Astrocyte (in vitro differentiated cells and primary cell): ENCODE data around the gene LBX2. TPM values are rescaled to one million over a fixed set of nuclear protein-coding genes. Genes with fewer than 3 reads are reported as not detected.

Experiments used
- DNase-seq: peaks from one replicate; pipeline ENCODE4 v3.0.0-alpha.2; 2010; ENCODE audit warnings: low read depth
- FAIRE-seq: peaks from 2 replicates; lab custom pipeline; 2011; peaks lifted over from hg19 to GRCh38; lab: Jason Lieb, UNC
- H2AFZ ChIP-seq: 2 replicates; pipeline ENCODE4 v1.6.0; 2012; ENCODE audit warnings: low read depth, low read length, inconsistent platforms
- H3K27ac ChIP-seq: 2 replicates; pipeline ENCODE4 v1.5.1; 2011; ENCODE audit warnings: low read depth, low read length, inconsistent platforms
- H3K27me3 ChIP-seq: 2 replicates; pipeline ENCODE4 v1.6.0; 2011; ENCODE audit warnings: low read length, inconsistent platforms; ENCODE audit not compliant: insufficient read depth
- H3K36me3 ChIP-seq: 2 replicates; pipeline ENCODE4 v1.5.1; 2011; ENCODE audit warnings: low read length, inconsistent platforms; ENCODE audit not compliant: insufficient read depth
- H3K4me1 ChIP-seq: 2 replicates; pipeline ENCODE4 v1.5.1; 2011; ENCODE audit warnings: low read length, inconsistent platforms; ENCODE audit not compliant: insufficient read depth
- H3K4me2 ChIP-seq: 2 replicates; pipeline ENCODE4 v1.6.0; 2012; ENCODE audit warnings: low read length, inconsistent platforms
- H3K4me3 ChIP-seq: 2 replicates; pipeline ENCODE4 v1.5.1; 2011; ENCODE audit warnings: low read depth, mild to moderate bottlenecking, low read length, inconsistent platforms; ENCODE audit not compliant: insufficient read depth
- H3K79me2 ChIP-seq: 2 replicates; pipeline ENCODE4 v1.6.0; 2012; ENCODE audit warnings: mild to moderate bottlenecking, low read length, inconsistent platforms; ENCODE audit not compliant: insufficient read depth
- H3K9ac ChIP-seq: 2 replicates; pipeline ENCODE4 v1.6.0; 2012; ENCODE audit warnings: mild to moderate bottlenecking, low read length, inconsistent platforms
- H3K9me3 ChIP-seq: 2 replicates; pipeline ENCODE4 v1.5.1; 2012; ENCODE audit warnings: low read depth, mild to moderate bottlenecking, low read length, inconsistent platforms; ENCODE audit not compliant: insufficient read depth
- H4K20me1 ChIP-seq: 2 replicates; pipeline ENCODE4 v1.6.0; 2012; ENCODE audit warnings: low read length, inconsistent platforms; ENCODE audit not compliant: insufficient read depth
- H3K27ac Mint-ChIP-seq: one replicate; pipeline ENCODE4 v1.8.0; 2021; ENCODE audit warnings: mild to moderate bottlenecking, mixed read lengths; ENCODE audit not compliant: unreplicated experiment
- H3K27me3 Mint-ChIP-seq: one replicate; pipeline ENCODE4 v1.8.0; 2021; ENCODE audit warnings: low read depth, mixed read lengths; ENCODE audit not compliant: unreplicated experiment
- H3K36me3 Mint-ChIP-seq: one replicate; pipeline ENCODE4 v1.8.0; 2021; ENCODE audit warnings: low read depth, mixed read lengths; ENCODE audit not compliant: unreplicated experiment
- H3K4me1 Mint-ChIP-seq: one replicate; pipeline ENCODE4 v1.8.0; 2021; ENCODE audit warnings: low read depth, mixed read lengths; ENCODE audit not compliant: unreplicated experiment
- H3K4me3 Mint-ChIP-seq: one replicate; pipeline ENCODE4 v1.8.0; 2021; ENCODE audit warnings: mild to moderate bottlenecking, moderate library complexity, mixed read lengths; ENCODE audit not compliant: unreplicated experiment
- H3K9me3 Mint-ChIP-seq: one replicate; pipeline ENCODE4 v1.8.0; 2021; ENCODE audit warnings: mild to moderate bottlenecking, mixed read lengths; ENCODE audit not compliant: unreplicated experiment
- EZH2 ChIP-seq: IDR thresholded peaks from 2 replicates; pipeline ENCODE4 v1.6.1; 2012; ENCODE audit warnings: mild to moderate bottlenecking, low read length, inconsistent platforms; ENCODE audit not compliant: insufficient read depth
- total RNA-seq: library from RNA; stranded (reverse); gene quantifications from 2 replicates; pipeline ENCODE4 v1.2.1, GENCODE V29; 2021
- TF ChIP-seq, protein P1 (sequence below): IDR thresholded peaks from 2 replicates; pipeline ENCODE4 v1.5.1; 2011; ENCODE audit warnings: low read depth, mild to moderate bottlenecking, inconsistent platforms, low read length, moderate library complexity; ENCODE audit not compliant: insufficient read depth

The LBX2 gene
- total RNA-seq, 1 donor from 2014 or later, result 1.0 TPM

DNA sequence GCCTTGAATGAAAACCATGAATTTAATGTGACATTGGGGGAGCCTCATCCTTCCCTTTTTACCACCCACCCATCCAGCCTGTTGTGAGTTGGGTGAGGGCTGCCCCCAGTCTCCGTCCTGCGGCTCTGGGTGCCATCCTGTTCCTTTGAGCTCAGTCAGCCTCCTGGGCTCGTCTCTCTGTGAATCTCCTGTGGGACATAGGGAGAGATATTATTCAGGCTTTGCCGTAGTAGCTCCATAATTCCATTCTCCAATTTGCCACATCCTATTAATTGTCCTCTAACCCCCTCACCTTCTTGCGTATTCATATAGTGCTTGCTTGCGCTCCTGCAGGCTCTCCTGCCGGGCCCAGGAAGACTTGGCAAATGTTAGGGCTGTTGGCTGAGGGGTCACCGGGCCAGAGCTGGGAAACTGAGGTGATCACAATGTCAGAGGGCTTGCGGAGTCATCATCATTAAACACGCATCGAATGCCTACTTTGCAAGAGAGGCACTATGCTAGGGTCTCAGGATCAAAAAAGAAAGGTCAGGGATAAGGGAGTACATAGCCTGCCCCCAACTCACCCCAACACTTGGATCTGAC lies 27.3 kb upstream of the LBX2 start:
- H4K20me1 ChIP-seq, result peaks cover 34% of the 10 kb centered on the region
- DNase-seq (no peak), FAIRE-seq (no peak)
- TF ChIP-seq EZH2, result no peak
- TF ChIP-seq, protein P1, sequence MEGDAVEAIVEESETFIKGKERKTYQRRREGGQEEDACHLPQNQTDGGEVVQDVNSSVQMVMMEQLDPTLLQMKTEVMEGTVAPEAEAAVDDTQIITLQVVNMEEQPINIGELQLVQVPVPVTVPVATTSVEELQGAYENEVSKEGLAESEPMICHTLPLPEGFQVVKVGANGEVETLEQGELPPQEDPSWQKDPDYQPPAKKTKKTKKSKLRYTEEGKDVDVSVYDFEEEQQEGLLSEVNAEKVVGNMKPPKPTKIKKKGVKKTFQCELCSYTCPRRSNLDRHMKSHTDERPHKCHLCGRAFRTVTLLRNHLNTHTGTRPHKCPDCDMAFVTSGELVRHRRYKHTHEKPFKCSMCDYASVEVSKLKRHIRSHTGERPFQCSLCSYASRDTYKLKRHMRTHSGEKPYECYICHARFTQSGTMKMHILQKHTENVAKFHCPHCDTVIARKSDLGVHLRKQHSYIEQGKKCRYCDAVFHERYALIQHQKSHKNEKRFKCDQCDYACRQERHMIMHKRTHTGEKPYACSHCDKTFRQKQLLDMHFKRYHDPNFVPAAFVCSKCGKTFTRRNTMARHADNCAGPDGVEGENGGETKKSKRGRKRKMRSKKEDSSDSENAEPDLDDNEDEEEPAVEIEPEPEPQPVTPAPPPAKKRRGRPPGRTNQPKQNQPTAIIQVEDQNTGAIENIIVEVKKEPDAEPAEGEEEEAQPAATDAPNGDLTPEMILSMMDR, result no peak
- no peaks in the 10 kb centered on the region for H3K27me3 ChIP-seq
- H3K36me3 ChIP-seq, result peaks cover 19% of the 10 kb centered on the region
- Mint-ChIP-seq H3K27me3 (peaks cover 18% of the 10 kb centered on the region), H3K4me3 (no peak overlapping the region), H3K9me3 (peaks cover 5% of the 10 kb centered on the region), H3K4me1 (peaks cover 11% of the 10 kb centered on the region), H3K27ac (no peak overlapping the region), H3K36me3 (peaks cover 11% of the 10 kb centered on the region)
- H3K9me3 ChIP-seq, result no peaks in the 10 kb centered on the region
- no peak overlapping the region for H3K4me3 ChIP-seq
- H3K79me2 ChIP-seq, result peaks cover 41% of the 10 kb centered on the region
- peaks cover 19% of the 10 kb centered on the region for H3K4me1 ChIP-seq
- no peak overlapping the region for H3K27ac ChIP-seq
- no peak overlapping the region for H2AFZ ChIP-seq
- no peak overlapping the region for H3K4me2 ChIP-seq
- H3K9ac ChIP-seq, result no peak overlapping the region

DNA sequence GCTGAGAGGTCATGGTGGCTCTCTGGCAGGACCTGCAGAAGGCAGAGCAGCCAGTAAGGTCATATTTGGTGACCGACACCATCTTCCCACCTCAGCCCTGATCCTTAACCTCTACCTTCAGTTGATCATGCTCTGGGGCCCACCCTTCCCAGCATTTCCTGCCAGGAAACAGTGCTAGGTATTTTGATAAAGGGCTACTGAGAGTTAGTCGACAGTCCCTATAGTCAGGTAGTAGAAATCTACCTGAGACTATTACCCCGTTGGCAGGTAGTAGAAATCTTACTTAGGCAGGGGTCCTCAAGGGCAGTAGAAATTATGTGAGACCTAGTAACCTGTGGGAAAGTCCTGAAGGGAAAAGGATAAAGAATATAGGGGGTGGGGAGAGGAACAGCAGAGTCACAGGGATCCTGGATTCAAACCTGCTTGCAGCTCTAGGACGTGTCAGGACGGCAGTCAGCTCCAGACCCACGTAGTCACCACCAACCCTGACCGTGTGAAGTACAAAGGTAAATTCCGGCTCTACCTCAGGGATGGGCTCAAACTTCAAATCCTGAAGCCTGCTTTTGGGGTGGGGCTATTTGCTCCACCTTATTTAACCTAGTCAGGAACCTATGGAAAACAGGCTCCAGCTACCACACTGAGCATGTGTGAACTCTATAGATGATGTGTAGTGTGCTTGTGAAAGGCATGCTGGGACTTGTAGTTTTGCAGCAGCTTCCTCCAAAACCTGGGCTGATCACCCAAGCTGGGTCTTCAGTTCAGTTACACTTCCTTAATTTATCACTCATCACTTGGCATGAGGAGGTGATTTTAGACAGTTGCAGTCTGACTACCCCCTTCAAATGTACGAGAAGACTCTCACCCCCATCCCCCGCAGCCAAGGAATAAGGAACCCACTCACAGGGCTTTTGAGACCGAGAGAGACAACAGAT lies 26.6 kb upstream of the LBX2 start, which contains the start of gene DQX1:
Gene DQX1, minus strand, starts transcription at position 515 of the 932 bp plus-strand sequence. Its CDS starts 502 bp downstream, at position 13.
- Mint-ChIP-seq H3K4me1 (peaks cover 8% of the 10 kb centered on the region), H3K4me3 (no peak within 1 kb of the TSS), H3K27me3 (peaks cover 24% of the 10 kb centered on the region), H3K9me3 (peaks cover 5% of the 10 kb centered on the region), H3K36me3 (peaks cover 11% of the 10 kb centered on the region), H3K27ac (no peak within 1 kb of the TSS)
- DNase-seq, result no peak
- Histone ChIP-seq H3K79me2 (peaks cover 41% of the 10 kb centered on the region), H2AFZ (no peak within 1 kb of the TSS), H3K4me2 (no peak within 1 kb of the TSS), H3K9ac (no peak within 1 kb of the TSS), H4K20me1 (peaks cover 26% of the 10 kb centered on the region), H3K4me3 (no peak within 1 kb of the TSS), H3K36me3 (peaks cover 19% of the 10 kb centered on the region), H3K4me1 (peaks cover 16% of the 10 kb centered on the region), H3K9me3 (no peaks in the 10 kb centered on the region), H3K27me3 (peaks cover under 1% of the 10 kb centered on the region), H3K27ac (no peak within 1 kb of the TSS)
- TF ChIP-seq, protein P1, result no peak
- no peak for TF ChIP-seq EZH2
- no peak for FAIRE-seq
